ENCODE data around the gene SV2C. TPM values are rescaled to one million over a fixed set of nuclear protein-coding genes. Genes with fewer than 3 reads are reported as not detected.

The SV2C gene
- total RNA-seq, 1 donor from 2014 or later: 0.18 TPM

- peaks cover 3% of the 10 kb centered on the region for H3K4me1 Mint-ChIP-seq
- no peaks in the 10 kb centered on the region for H3K9me3 Mint-ChIP-seq
- H3K27ac Mint-ChIP-seq: no peak overlapping the region
- no peak overlapping the region for H3K4me3 Mint-ChIP-seq
- TF ChIP-seq CTCF (IDR thresholded peaks at IDR 0.05; ENCODE audit: unreplicated experiment): no peak
- no peak for DNase-seq (ENCODE audit: low spot score in 2 of 2, unreplicated experiment in 2 of 2)
- H3K27me3 Mint-ChIP-seq (ENCODE audit: low read depth): no peaks in the 10 kb centered on the region
- H3K36me3 Mint-ChIP-seq: no peaks in the 10 kb centered on the region
These were observed 268.0 kb downstream of the SV2C start for GRCh38 chr5:76351176-76351575.

- Mint-ChIP-seq H3K4me3 (no peak overlapping the region), H3K36me3 (no peaks in the 10 kb centered on the region), H3K27me3 (ENCODE audit: low read depth) (no peaks in the 10 kb centered on the region), H3K9me3 (no peaks in the 10 kb centered on the region), H3K4me1 (peaks cover 3% of the 10 kb centered on the region), H3K27ac (no peak overlapping the region)
- DNase-seq (ENCODE audit: low spot score in 2 of 2, unreplicated experiment in 2 of 2): no peak
- TF ChIP-seq CTCF (IDR thresholded peaks at IDR 0.05; ENCODE audit: unreplicated experiment): no peak
These were observed 268.4 kb downstream of the SV2C start for GRCh38 chr5:76351577-76351976.

GRCh38 chr5:76356887-76357286 lies 273.7 kb downstream of the SV2C start:
- TF ChIP-seq CTCF (IDR thresholded peaks at IDR 0.05; ENCODE audit: unreplicated experiment): no peak

GRCh38 chr5:76363352-76364225 lies 280.4 kb downstream of the SV2C start:
- TF ChIP-seq CTCF (IDR thresholded peaks at IDR 0.05; ENCODE audit: unreplicated experiment): no peak
- DNase-seq (ENCODE audit: low spot score in 2 of 2, unreplicated experiment in 2 of 2): no peak
- Mint-ChIP-seq H3K27me3 (ENCODE audit: low read depth) (peaks cover under 1% of the 10 kb centered on the region), H3K4me3 (no peak overlapping the region), H3K9me3 (no peaks in the 10 kb centered on the region), H3K4me1 (peaks cover 18% of the 10 kb centered on the region), H3K36me3 (no peaks in the 10 kb centered on the region), H3K27ac (no peak overlapping the region)

More at GRCh38 chr5:76356887-76357286, 273.7 kb downstream of the SV2C start:
- no peaks in the 10 kb centered on the region for H3K36me3 Mint-ChIP-seq
- H3K27ac Mint-ChIP-seq: no peak overlapping the region
- H3K9me3 Mint-ChIP-seq: no peaks in the 10 kb centered on the region
- DNase-seq (ENCODE audit: low spot score in 2 of 2, unreplicated experiment in 2 of 2): no peak
- H3K4me3 Mint-ChIP-seq: no peak overlapping the region
- peaks cover 4% of the 10 kb centered on the region for H3K27me3 Mint-ChIP-seq (ENCODE audit: low read depth)
- peaks cover 3% of the 10 kb centered on the region for H3K4me1 Mint-ChIP-seq

- H3K9me3 Mint-ChIP-seq: no peaks in the 10 kb centered on the region
- H3K27ac Mint-ChIP-seq: no peak overlapping the region
- H3K4me3 Mint-ChIP-seq: no peak overlapping the region
- no peak for TF ChIP-seq CTCF (IDR thresholded peaks at IDR 0.05; ENCODE audit: unreplicated experiment)
- peaks cover 21% of the 10 kb centered on the region for H3K4me1 Mint-ChIP-seq
- no peak for DNase-seq (ENCODE audit: low spot score in 2 of 2, unreplicated experiment in 2 of 2)
- no peaks in the 10 kb centered on the region for H3K27me3 Mint-ChIP-seq (ENCODE audit: low read depth)
- H3K36me3 Mint-ChIP-seq: no peaks in the 10 kb centered on the region
These were observed 281.0 kb downstream of the SV2C start for GRCh38 chr5:76364226-76364589.
